NOMO-1 treated with dmso at 0.1 percent for 144 hours (cell line): ENCODE measurements around the gene CYP39A1.

ENCODE experiments used
- DNase-seq: peaks from one replicate; lab custom pipeline; 2025; ENCODE audit not compliant: unreplicated experiment; lab: John Stamatoyannopoulos, UW

CYP39A1 gene

DNA sequence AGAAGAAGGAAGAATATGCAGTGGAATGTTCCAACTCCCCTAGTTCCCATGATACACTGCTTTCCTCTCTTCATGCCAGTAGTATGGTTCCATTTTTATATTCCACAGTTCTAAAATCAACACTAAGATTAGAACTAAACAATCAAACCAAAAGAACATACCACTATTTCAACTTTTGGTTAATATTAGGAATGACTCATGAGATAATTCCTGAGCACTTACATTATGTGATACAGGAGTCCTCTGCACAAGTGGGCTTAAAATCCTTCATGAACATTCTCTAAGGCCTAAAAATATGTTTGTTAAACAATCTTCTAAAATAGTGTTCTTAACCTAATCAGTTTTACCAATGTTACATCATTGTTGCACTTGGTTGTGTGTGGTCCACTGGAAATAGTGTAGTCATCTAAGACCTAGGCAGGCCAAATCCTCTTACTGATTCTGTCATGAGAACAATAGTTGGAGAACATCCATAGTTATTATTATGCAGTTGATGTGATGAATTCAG, 131.1 kb downstream of the CYP39A1 start:
- DNase-seq: no peak

DNA sequence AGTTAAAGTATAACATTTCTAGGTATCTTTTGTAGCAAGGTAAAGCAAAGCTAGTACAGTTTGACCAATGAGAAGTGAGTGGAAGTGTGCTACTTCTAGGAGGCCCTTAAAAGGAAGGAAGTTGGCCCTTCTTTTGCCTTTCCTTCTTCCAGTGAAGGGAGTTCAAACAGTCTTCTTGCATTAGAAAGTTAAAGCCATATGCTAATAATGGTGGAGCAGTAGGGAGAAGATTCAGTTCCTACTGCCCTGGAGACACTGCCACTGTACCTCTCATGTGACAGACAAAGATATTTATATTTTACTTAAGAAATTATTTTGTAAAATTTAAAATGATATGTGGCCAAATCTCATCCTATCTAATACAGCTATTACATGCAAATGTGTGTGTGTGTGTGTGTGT, 135.4 kb downstream of the CYP39A1 start:
- DNase-seq: no peak

GRCh38 chr6:46513533-46513932, 139.1 kb downstream of the CYP39A1 start:
- no peak for DNase-seq

DNA sequence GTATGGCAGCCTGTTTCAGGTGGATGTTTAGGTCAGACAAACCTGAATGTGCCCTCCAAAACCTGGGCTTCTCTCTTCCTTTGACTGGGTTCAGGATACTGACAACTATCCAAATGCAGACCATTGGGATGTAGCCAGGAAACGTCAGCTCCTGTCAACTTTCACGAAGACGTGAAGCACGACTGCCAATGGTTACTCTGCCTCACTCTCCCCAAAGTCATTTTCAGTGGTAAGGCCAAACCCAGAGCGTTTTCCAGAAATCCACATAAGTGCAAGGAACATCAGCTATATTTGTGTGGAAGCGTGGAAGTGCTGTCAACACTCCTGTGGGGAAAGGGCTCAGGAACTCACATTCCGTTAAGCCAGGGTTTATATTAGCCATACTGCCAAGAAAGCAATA, 141.3 kb downstream of the CYP39A1 start:
- no peak for DNase-seq

DNA sequence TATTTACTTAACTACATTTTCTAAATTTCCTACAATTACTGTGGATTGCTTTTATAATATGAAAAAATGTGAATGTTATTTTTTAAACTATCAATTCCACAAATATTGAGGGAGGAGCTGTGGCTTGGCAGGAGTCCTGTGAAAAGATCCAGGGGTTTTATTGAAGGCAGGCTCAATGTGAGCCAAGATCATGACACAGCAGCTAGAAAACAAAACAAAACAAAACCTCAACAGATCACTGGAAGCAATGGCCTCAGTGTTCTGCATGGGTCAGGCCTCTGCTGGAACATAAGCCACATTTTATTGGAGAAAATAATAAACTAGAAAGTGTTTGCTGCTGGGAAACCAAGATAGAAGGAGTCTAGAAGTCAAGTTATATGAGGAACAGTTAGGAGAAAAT, 142.0 kb downstream of the CYP39A1 start:
- DNase-seq: no peak

GRCh38 chr6:46509981-46510510, 142.6 kb downstream of the CYP39A1 start:
- no peak for DNase-seq

DNA sequence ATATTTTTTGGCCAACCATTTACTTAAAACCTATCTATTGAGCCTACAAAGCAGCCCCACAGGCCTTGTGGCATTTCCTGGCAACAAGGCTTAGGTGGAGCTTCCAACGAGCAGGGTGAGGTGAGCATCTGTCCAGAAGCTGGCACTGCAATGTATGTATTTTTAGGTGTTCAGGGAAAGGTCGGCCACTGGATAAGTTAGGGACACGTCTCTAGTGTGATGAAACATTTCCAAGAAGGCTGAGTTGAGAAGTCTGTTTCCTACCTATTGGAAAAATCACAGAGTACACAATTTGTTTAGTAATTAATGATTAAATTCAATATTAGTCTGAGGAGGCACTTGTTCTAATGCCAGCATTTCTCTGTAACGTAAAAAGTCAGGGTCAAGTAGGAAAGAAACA, 143.6 kb downstream of the CYP39A1 start:
- no peak for DNase-seq

GRCh38 chr6:46507426-46507825, 145.2 kb downstream of the CYP39A1 start:
- no peak for DNase-seq

- no peak for DNase-seq
Observed at GRCh38 chr6:46505693-46506512, 146.7 kb downstream of the CYP39A1 start.

DNA sequence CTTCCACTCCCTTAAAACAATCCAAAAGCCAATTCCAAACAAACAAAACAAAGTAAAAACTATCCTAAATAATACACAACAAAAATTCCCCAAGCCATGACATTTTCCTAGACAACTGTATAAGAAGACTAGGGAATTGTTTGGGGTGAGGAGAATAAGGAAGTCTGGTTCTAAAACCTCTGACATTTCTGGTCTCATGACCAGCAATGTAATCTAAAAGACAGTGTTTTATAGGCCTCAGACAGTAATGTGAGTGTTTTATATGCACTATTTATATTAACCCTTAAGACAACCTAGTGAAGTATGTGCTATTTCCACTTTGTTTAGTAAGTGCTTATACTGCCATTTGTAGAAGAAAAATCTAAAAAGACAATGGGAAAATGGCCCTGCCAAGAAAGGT, 148.4 kb downstream of the CYP39A1 start:
- no peak for DNase-seq

- DNase-seq: no peak
Observed at GRCh38 chr6:46502486-46503119, 150.0 kb downstream of the CYP39A1 start.

GRCh38 chr6:46501136-46502089, 151.2 kb downstream of the CYP39A1 start:
- DNase-seq: no peak

DNA sequence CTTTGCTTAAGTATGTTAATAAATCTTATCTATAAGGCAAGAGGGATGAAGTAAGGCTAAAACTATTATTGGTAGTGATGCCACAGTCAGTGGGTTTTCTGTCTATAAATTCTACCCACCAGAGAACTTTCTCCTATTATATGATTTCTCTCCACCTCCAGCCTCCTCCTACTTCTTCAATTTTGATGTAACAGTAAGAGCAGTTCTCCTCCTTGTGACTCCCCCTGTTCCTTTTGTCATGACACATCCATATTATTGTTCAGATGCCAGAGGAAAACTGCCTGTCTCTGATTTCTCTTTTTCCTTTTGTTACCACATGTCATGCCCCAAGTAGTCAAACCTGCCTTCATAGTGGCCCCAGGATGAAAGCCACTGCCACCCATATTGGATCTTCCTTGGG, 152.2 kb downstream of the CYP39A1 start:
- DNase-seq: no peak
